Measurements from ENCODE around the gene MRPS6.
A peak's percentile ranks its signal among the peaks of the same experiment; 100 is the strongest.

The MRPS6 gene

DNA sequence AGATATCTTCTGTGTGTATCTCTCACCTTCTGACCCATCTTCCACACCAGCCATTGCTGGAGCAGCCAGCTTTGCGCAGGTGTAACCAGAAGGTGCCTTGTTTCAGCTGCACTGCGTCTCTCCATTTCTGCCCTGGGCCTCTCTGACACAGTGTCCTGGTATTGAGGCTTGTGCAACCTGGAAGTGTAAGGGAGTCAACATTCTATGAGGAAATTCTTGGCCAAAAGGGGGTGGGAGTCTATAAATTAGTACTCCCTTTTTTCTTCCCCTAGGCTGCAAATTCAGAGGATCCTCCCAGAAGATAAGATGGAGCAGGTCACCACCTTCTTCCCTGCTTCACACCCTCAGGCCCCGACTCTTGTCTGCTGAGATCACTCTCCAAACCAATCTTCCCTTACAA, 109.1 kb downstream of the MRPS6 start:
- DNase-seq: no peak
- CTCF ChIA-PET: no interaction called here
- 93% methylated on average over 3 of the region's 3 CpGs for WGBS (ENCODE audit: insufficient coverage)
- Histone ChIP-seq H3K36me3 (ENCODE audit: control insufficient read depth in 4 of 4, insufficient read depth in 4 of 4, low read length in 3 of 4) (no peaks in the 10 kb centered on the region), H3K4me3 (ENCODE audit: control insufficient read depth in 1 of 7, extremely low read depth in 1 of 7, insufficient read depth in 4 of 7, low read depth in 2 of 7, low read length in 6 of 7) (no peak overlapping the region), H3K4me1 (ENCODE audit: control extremely low read depth in 1 of 4, control insufficient read depth in 4 of 4, insufficient read depth in 4 of 4, low read length in 3 of 4) (no peaks in the 10 kb centered on the region), H3K27me3 (replicated peaks in 2 of 5; ENCODE audit: control insufficient read depth in 4 of 5, insufficient read depth in 5 of 5, low read length in 4 of 5) (no peaks in the 10 kb centered on the region), H3K27ac (ENCODE audit: insufficient read depth in 1 of 2, low read depth in 1 of 2, low read length in 2 of 2, poor library complexity in 1 of 2, severe bottlenecking in 2 of 2) (no peak overlapping the region), H3K9me3 (ENCODE audit: control extremely low read depth in 1 of 5, control insufficient read depth in 4 of 5, insufficient read depth in 2 of 5, low read depth in 1 of 5, low read length in 4 of 5) (peaks cover 0 to 2% (median 0%) of the 10 kb centered on the region in 5 experiments)
- POLR2A ChIA-PET: no interaction called here

DNA sequence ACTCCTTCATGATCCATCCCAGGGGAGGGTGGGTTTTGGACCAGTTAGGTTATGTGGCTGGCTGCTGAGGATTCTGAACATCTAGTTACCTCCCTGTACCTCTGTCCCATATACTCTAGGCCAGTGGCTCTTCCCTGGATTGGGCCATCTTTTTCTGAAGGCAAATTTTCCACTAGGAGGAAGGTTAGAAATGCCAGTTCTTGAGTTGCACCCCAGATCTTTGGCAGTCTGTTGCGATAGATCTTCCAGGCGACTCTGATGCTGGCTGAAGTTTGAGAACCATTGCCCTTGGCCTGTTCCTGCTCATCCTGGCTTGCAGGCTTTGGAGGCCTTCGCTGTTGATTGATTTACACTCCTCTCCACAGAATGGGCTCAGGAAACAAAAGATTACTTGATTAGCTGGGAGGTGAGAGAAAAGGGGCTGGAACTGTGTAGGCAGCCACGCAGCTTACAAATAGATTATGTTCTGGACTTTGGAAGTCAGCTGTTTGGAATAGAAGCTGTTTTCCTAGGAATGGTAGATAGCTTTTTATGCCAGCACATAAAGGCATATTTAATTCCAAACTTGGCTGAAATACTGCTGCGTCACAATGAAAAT, 110.1 kb downstream of the MRPS6 start:
- no peak for DNase-seq
- H3K4me3 ChIP-seq (ENCODE audit: control insufficient read depth in 1 of 7, extremely low read depth in 1 of 7, insufficient read depth in 4 of 7, low read depth in 2 of 7, low read length in 6 of 7): no peak overlapping the region
- H3K4me1 ChIP-seq (ENCODE audit: control extremely low read depth in 1 of 4, control insufficient read depth in 4 of 4, insufficient read depth in 4 of 4, low read length in 3 of 4): no peaks in the 10 kb centered on the region
- CTCF ChIA-PET: no interaction called here
- H3K27me3 ChIP-seq (replicated peaks in 2 of 5; ENCODE audit: control insufficient read depth in 4 of 5, insufficient read depth in 5 of 5, low read length in 4 of 5): no peaks in the 10 kb centered on the region
- H3K36me3 ChIP-seq (ENCODE audit: control insufficient read depth in 4 of 4, insufficient read depth in 4 of 4, low read length in 3 of 4): no peaks in the 10 kb centered on the region
- no peak overlapping the region for H3K27ac ChIP-seq (ENCODE audit: insufficient read depth in 1 of 2, low read depth in 1 of 2, low read length in 2 of 2, poor library complexity in 1 of 2, severe bottlenecking in 2 of 2)
- WGBS (ENCODE audit: insufficient coverage): 96% methylated on average over 4 of the region's 5 CpGs
- peaks cover 0 to 2% (median 0%) of the 10 kb centered on the region in 5 experiments for H3K9me3 ChIP-seq (ENCODE audit: control extremely low read depth in 1 of 5, control insufficient read depth in 4 of 5, insufficient read depth in 2 of 5, low read depth in 1 of 5, low read length in 4 of 5)
- POLR2A ChIA-PET: no interaction called here

DNA sequence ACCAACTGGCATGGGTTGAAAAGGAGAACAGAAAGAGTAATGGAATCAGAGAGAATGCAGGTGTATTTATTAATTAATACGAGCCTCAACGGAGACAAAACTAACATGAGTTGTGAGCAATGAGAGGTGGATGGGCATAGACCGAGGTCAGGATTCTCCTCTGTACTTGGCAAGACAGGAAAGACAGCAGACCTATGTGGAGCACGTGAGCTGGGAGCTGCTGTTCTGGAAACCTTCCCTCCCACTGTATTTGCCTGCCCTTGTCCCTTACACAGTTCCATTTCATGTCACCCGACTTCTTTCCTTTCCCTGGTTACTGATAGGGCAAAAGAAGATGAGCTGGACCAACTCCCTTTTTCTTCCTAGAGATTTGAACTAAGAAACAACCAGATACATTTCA, 110.9 kb downstream of the MRPS6 start:
- POLR2A ChIA-PET: no interaction called here
- WGBS (ENCODE audit: insufficient coverage): 100% methylated on average over 5 of the region's 5 CpGs
- peaks cover 0 to 2% (median 0%) of the 10 kb centered on the region in 5 experiments for H3K9me3 ChIP-seq (ENCODE audit: control extremely low read depth in 1 of 5, control insufficient read depth in 4 of 5, insufficient read depth in 2 of 5, low read depth in 1 of 5, low read length in 4 of 5)
- no peaks in the 10 kb centered on the region for H3K36me3 ChIP-seq (ENCODE audit: control insufficient read depth in 4 of 4, insufficient read depth in 4 of 4, low read length in 3 of 4)
- CTCF ChIA-PET: no interaction called here
- DNase-seq: no peak
- H3K4me3 ChIP-seq (ENCODE audit: control insufficient read depth in 1 of 7, extremely low read depth in 1 of 7, insufficient read depth in 4 of 7, low read depth in 2 of 7, low read length in 6 of 7): no peak overlapping the region
- no peaks in the 10 kb centered on the region for H3K4me1 ChIP-seq (ENCODE audit: control extremely low read depth in 1 of 4, control insufficient read depth in 4 of 4, insufficient read depth in 4 of 4, low read length in 3 of 4)
- no peak overlapping the region for H3K27ac ChIP-seq (ENCODE audit: insufficient read depth in 1 of 2, low read depth in 1 of 2, low read length in 2 of 2, poor library complexity in 1 of 2, severe bottlenecking in 2 of 2)
- H3K27me3 ChIP-seq (replicated peaks in 2 of 5; ENCODE audit: control insufficient read depth in 4 of 5, insufficient read depth in 5 of 5, low read length in 4 of 5): no peaks in the 10 kb centered on the region

DNA sequence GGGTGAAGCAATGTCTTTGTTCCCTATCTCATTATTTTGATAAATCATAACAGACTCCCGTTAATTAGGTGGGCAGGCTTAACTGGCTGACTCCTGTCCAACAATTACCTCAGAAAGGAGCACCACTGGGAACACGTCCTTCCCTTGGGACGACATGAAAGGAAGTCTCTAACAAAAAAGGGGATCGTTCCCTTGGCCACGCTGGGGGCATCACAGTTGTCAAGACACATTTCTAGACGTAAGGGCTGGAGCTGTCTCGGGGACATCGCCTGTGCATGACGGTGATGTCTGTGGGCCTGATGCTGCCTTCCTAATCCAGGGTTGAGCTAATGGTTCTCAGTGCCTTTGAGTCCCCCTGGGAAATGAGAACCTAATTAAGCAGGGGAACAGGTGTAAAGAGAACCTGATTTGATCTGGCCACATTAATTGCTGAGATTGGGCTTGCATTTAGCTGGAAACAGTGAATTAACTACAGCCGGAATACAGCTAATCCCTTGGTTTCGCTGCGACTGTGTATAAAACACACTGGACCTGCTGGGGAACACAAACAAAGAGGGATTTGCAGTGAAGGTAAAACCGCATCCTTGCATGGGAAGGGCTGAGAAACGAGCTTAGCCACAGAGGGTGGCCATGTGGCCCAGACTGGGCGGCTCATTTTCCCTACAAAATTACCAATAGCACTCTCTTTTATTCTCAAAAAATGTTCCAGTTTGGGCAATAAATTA, 111.8 kb downstream of the MRPS6 start:
- ChIA-PET CTCF (no interaction called here), POLR2A (no interaction called here)
- peaks cover 0 to 3% (median 0%) of the 10 kb centered on the region in 4 experiments for H3K4me1 ChIP-seq (ENCODE audit: control extremely low read depth in 1 of 4, control insufficient read depth in 4 of 4, insufficient read depth in 4 of 4, low read length in 3 of 4)
- WGBS (ENCODE audit: insufficient coverage): 97% methylated on average over 14 of the region's 15 CpGs
- no peaks in the 10 kb centered on the region for H3K27me3 ChIP-seq (replicated peaks in 2 of 5; ENCODE audit: control insufficient read depth in 4 of 5, insufficient read depth in 5 of 5, low read length in 4 of 5)
- H3K36me3 ChIP-seq (ENCODE audit: control insufficient read depth in 4 of 4, insufficient read depth in 4 of 4, low read length in 3 of 4): no peaks in the 10 kb centered on the region
- DNase-seq: no peak
- no peak overlapping the region for H3K27ac ChIP-seq (ENCODE audit: insufficient read depth in 1 of 2, low read depth in 1 of 2, low read length in 2 of 2, poor library complexity in 1 of 2, severe bottlenecking in 2 of 2)
- H3K4me3 ChIP-seq (ENCODE audit: control insufficient read depth in 1 of 7, extremely low read depth in 1 of 7, insufficient read depth in 4 of 7, low read depth in 2 of 7, low read length in 6 of 7): no peak overlapping the region
- H3K9me3 ChIP-seq (ENCODE audit: control extremely low read depth in 1 of 5, control insufficient read depth in 4 of 5, insufficient read depth in 2 of 5, low read depth in 1 of 5, low read length in 4 of 5): peaks cover 0 to 5% (median 0%) of the 10 kb centered on the region in 5 experiments

DNA sequence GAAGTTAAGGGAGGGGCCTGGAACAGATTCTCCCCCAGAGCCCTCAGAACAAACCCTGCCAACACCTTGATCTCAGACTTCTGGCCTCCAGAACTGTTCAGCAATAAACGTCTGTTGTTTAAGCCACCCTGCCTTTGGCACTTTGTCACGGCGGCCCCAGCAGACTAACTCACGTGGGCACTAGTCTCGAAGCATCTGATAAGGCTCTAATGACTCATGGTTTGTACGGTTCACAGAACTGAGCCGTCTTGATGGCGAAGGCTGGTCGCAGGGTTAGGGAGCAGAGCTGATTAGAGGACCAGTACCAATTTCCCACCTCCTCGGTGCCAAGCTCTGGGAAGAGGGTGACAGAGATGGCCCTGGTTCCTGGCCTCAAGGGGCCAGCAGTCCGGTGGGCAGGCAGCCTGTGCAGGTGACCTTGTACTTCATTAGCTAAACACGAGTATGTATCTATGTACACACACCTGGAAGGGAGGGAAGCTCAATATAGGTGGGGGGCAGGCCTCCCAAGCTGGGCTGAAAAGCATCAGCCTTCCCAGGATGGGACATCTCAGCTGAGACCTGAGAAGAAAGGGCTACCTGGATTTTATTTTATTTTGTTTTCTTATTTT, 112.8 kb downstream of the MRPS6 start:
- ChIA-PET POLR2A (no interaction called here), CTCF (no interaction called here)
- Histone ChIP-seq H3K4me1 (ENCODE audit: control extremely low read depth in 1 of 4, control insufficient read depth in 4 of 4, insufficient read depth in 4 of 4, low read length in 3 of 4) (peaks cover 0 to 3% (median 0%) of the 10 kb centered on the region in 4 experiments), H3K4me3 (ENCODE audit: control insufficient read depth in 1 of 7, extremely low read depth in 1 of 7, insufficient read depth in 4 of 7, low read depth in 2 of 7, low read length in 6 of 7) (no peak overlapping the region), H3K27me3 (replicated peaks in 2 of 5; ENCODE audit: control insufficient read depth in 4 of 5, insufficient read depth in 5 of 5, low read length in 4 of 5) (no peaks in the 10 kb centered on the region), H3K36me3 (ENCODE audit: control insufficient read depth in 4 of 4, insufficient read depth in 4 of 4, low read length in 3 of 4) (no peaks in the 10 kb centered on the region), H3K27ac (ENCODE audit: insufficient read depth in 1 of 2, low read depth in 1 of 2, low read length in 2 of 2, poor library complexity in 1 of 2, severe bottlenecking in 2 of 2) (no peak overlapping the region), H3K9me3 (ENCODE audit: control extremely low read depth in 1 of 5, control insufficient read depth in 4 of 5, insufficient read depth in 2 of 5, low read depth in 1 of 5, low read length in 4 of 5) (peaks cover 0 to 7% (median 0%) of the 10 kb centered on the region in 5 experiments)
- no peak for DNase-seq
- WGBS (ENCODE audit: insufficient coverage): 96% methylated on average over 12 of the region's 12 CpGs

DNA sequence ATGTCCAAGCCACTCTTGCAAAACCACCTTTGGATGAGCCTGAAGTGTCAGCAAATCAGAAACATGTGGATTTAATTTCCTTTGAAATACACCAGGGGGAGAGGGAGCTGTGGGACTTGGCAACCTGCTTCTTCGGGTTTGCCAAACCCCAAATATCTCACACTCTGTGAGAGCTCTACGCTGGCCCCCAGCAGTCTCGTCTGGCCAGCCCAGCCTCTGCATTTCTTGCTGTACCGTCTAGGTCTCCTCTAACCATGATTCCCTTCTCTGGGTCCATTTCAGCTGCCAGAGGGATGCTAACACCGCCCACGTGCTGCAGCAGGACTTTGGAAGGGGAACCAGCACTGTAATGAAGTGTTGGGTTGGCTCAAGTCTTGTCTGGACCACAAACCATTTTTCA, 114.6 kb downstream of the MRPS6 start:
- Histone ChIP-seq H3K27ac (ENCODE audit: insufficient read depth in 1 of 2, low read depth in 1 of 2, low read length in 2 of 2, poor library complexity in 1 of 2, severe bottlenecking in 2 of 2) (no peak overlapping the region), H3K4me3 (ENCODE audit: control insufficient read depth in 1 of 7, extremely low read depth in 1 of 7, insufficient read depth in 4 of 7, low read depth in 2 of 7, low read length in 6 of 7) (no peak overlapping the region), H3K36me3 (ENCODE audit: control insufficient read depth in 4 of 4, insufficient read depth in 4 of 4, low read length in 3 of 4) (no peaks in the 10 kb centered on the region), H3K9me3 (ENCODE audit: control extremely low read depth in 1 of 5, control insufficient read depth in 4 of 5, insufficient read depth in 2 of 5, low read depth in 1 of 5, low read length in 4 of 5) (peaks cover 0 to 7% (median 0%) of the 10 kb centered on the region in 5 experiments), H3K4me1 (ENCODE audit: control extremely low read depth in 1 of 4, control insufficient read depth in 4 of 4, insufficient read depth in 4 of 4, low read length in 3 of 4) (peaks cover 0 to 3% (median 0%) of the 10 kb centered on the region in 4 experiments), H3K27me3 (replicated peaks in 2 of 5; ENCODE audit: control insufficient read depth in 4 of 5, insufficient read depth in 5 of 5, low read length in 4 of 5) (no peaks in the 10 kb centered on the region)
- POLR2A ChIA-PET: no interaction called here
- no peak for DNase-seq
- CTCF ChIA-PET: no interaction called here
- 97% methylated on average over 4 of the region's 6 CpGs for WGBS (ENCODE audit: insufficient coverage)

DNA sequence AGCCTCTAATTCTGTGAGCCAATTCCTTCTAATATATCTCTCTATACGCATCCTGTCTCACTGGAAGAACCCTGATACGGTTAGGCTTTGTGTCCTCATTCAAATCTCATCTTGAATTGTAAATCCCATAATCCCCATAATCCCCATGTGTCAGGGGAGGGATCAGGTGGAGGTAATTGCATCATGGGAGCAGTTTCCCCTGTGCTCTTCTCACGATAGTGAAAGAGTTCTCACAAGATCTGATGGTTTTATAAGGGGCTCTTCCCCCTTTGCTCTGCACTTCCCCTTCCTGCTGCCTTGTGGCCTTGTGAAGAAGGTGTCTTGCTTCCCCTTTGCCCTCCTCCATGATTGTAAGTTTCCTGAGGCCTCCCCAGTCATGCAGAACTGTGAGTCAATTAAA, 116.1 kb downstream of the MRPS6 start:
- POLR2A ChIA-PET: no interaction called here
- 100% methylated on average over 1 of the region's 3 CpGs for WGBS (ENCODE audit: insufficient coverage)

More for the DNA sequence above, 116.1 kb downstream of the MRPS6 start:
- no peak overlapping the region for H3K27ac ChIP-seq (ENCODE audit: insufficient read depth in 1 of 2, low read depth in 1 of 2, low read length in 2 of 2, poor library complexity in 1 of 2, severe bottlenecking in 2 of 2)
- no peaks in the 10 kb centered on the region for H3K36me3 ChIP-seq (ENCODE audit: control insufficient read depth in 4 of 4, insufficient read depth in 4 of 4, low read length in 3 of 4)
- H3K27me3 ChIP-seq (replicated peaks in 2 of 5; ENCODE audit: control insufficient read depth in 4 of 5, insufficient read depth in 5 of 5, low read length in 4 of 5): no peaks in the 10 kb centered on the region
- H3K9me3 ChIP-seq (ENCODE audit: control extremely low read depth in 1 of 5, control insufficient read depth in 4 of 5, insufficient read depth in 2 of 5, low read depth in 1 of 5, low read length in 4 of 5): peaks cover 0 to 7% (median 0%) of the 10 kb centered on the region in 5 experiments
- CTCF ChIA-PET: no interaction called here
- H3K4me3 ChIP-seq (ENCODE audit: control insufficient read depth in 1 of 7, extremely low read depth in 1 of 7, insufficient read depth in 4 of 7, low read depth in 2 of 7, low read length in 6 of 7): no peak overlapping the region
- peak in 2 of 3 donors; percentile 11 to 27 for DNase-seq
- H3K4me1 ChIP-seq (ENCODE audit: control extremely low read depth in 1 of 4, control insufficient read depth in 4 of 4, insufficient read depth in 4 of 4, low read length in 3 of 4): peaks cover 0 to 3% (median 0%) of the 10 kb centered on the region in 4 experiments

Measured in common myeloid progenitor, CD34-positive (primary cell).